Mesendoderm (in vitro differentiated cells): ENCODE measurements around the gene EPHB6.
A peak's percentile ranks its signal among the peaks of the same experiment; 100 is the strongest.

Source experiments
- DNase-seq: peaks from one replicate; pipeline ENCODE4 v3.0.0; 2013
- H2AK5ac ChIP-seq: 2 replicates; pipeline ENCODE4 v1.6.1; 2013; ENCODE audit warnings: low read length, inconsistent platforms
- H2BK120ac ChIP-seq: 2 replicates; pipeline ENCODE4 v1.6.1; 2013; ENCODE audit warnings: low read depth, mild to moderate bottlenecking, low read length, moderate library complexity, mixed read lengths
- H2BK15ac ChIP-seq: replicated peaks from 2 replicates; pipeline ENCODE4 v1.6.1; 2013; ENCODE audit warnings: low read depth, mild to moderate bottlenecking, moderate library complexity
- H2BK5ac ChIP-seq: 2 replicates; pipeline ENCODE4 v1.6.1; 2013; ENCODE audit warnings: low read length, inconsistent platforms
- H3K18ac ChIP-seq: 2 replicates; pipeline ENCODE4 v1.6.1; 2013; ENCODE audit warnings: mild to moderate bottlenecking, low read length, mixed read lengths
- H3K23ac ChIP-seq: one replicate; pipeline ENCODE4 v1.6.1; 2013; ENCODE audit warnings: low read length
- H3K27ac ChIP-seq: 2 replicates; pipeline ENCODE4 v1.5.1; 2013; ENCODE audit warnings: low read depth, mild to moderate bottlenecking, inconsistent platforms, low read length, moderate library complexity
- H3K27me3 ChIP-seq: 2 replicates; pipeline ENCODE4 v1.6.1; 2013; ENCODE audit warnings: low read length, control low read depth, mild to moderate bottlenecking, inconsistent platforms; ENCODE audit not compliant: insufficient read depth, poor library complexity
- H3K36me3 ChIP-seq: 2 replicates; pipeline ENCODE4 v1.6.1; 2013; ENCODE audit warnings: low read length, inconsistent platforms; ENCODE audit not compliant: control insufficient read depth, insufficient read depth
- H3K4ac ChIP-seq: one replicate; pipeline ENCODE4 v1.6.1; 2013; ENCODE audit warnings: low read depth, mild to moderate bottlenecking, low read length, moderate library complexity
- H3K4me1 ChIP-seq: 2 replicates; pipeline ENCODE4 v1.6.1; 2013; ENCODE audit warnings: low read depth, low read length, inconsistent platforms; ENCODE audit not compliant: control insufficient read depth
- H3K4me2 ChIP-seq: 2 replicates; pipeline ENCODE4 v1.6.1; 2013; ENCODE audit warnings: low read length
- H3K4me3 ChIP-seq: 2 replicates; pipeline ENCODE4 v1.5.1; 2013; ENCODE audit warnings: mild to moderate bottlenecking, low read length
- H3K56ac ChIP-seq: one replicate; pipeline ENCODE4 v1.6.1; 2013; ENCODE audit warnings: low read length
- H3K79me1 ChIP-seq: 2 replicates; pipeline ENCODE4 v1.6.1; 2013; ENCODE audit warnings: low read length, inconsistent platforms
- H3K79me2 ChIP-seq: 2 replicates; pipeline ENCODE4 v1.6.1; 2013; ENCODE audit warnings: mild to moderate bottlenecking, low read length; ENCODE audit not compliant: control insufficient read depth, insufficient read depth
- H3K9ac ChIP-seq: 2 replicates; pipeline ENCODE4 v1.6.1; 2013; ENCODE audit warnings: low read length, inconsistent platforms
- H4K5ac ChIP-seq: one replicate; pipeline ENCODE4 v1.6.1; 2013; ENCODE audit warnings: low read length
- H4K8ac ChIP-seq: one replicate; pipeline ENCODE4 v1.6.1; 2013; ENCODE audit warnings: low read depth, mild to moderate bottlenecking, control low read depth, low read length, moderate library complexity
- WGBS: extraction: QIAGEN DNeasy Blood & Tissue Kit; methylation state at CpG from one replicate; pipeline ENCODE4 v1.1.7; 2013; ENCODE audit warnings: low lambda C conversion rate, missing lambda C conversion rate; ENCODE audit not compliant: insufficient coverage; ENCODE audit errors: extremely low coverage; 5-methylcytosine and 5-hydroxymethylcytosine counted together

Gene EPHB6

GRCh38 chr7:142899661-142900060, 44.8 kb downstream of the EPHB6 start:
- no peak overlapping the region for H3K4me3 ChIP-seq
- WGBS: no CpG with 5 or more reads among the region's 3 CpGs
- H3K27me3 ChIP-seq: no peaks in the 10 kb centered on the region
- no peak overlapping the region for H2BK120ac ChIP-seq
- no peak overlapping the region for H2AK5ac ChIP-seq
- no peak overlapping the region for H2BK15ac ChIP-seq
- H3K4me1 ChIP-seq: peaks cover 3% of the 10 kb centered on the region
- H3K79me1 ChIP-seq: no peaks in the 10 kb centered on the region
- H3K23ac ChIP-seq: no peak overlapping the region
- no peak for DNase-seq
- H3K79me2 ChIP-seq: no peaks in the 10 kb centered on the region
- no peak overlapping the region for H3K9ac ChIP-seq
- no peak overlapping the region for H3K56ac ChIP-seq
- H3K27ac ChIP-seq: no peak overlapping the region
- H3K36me3 ChIP-seq: no peaks in the 10 kb centered on the region
- H2BK5ac ChIP-seq: no peak overlapping the region
- no peak overlapping the region for H3K4me2 ChIP-seq
- no peak overlapping the region for H3K18ac ChIP-seq
- no peak overlapping the region for H4K5ac ChIP-seq
- H3K4ac ChIP-seq: no peak overlapping the region
- H4K8ac ChIP-seq: no peak overlapping the region

DNA sequence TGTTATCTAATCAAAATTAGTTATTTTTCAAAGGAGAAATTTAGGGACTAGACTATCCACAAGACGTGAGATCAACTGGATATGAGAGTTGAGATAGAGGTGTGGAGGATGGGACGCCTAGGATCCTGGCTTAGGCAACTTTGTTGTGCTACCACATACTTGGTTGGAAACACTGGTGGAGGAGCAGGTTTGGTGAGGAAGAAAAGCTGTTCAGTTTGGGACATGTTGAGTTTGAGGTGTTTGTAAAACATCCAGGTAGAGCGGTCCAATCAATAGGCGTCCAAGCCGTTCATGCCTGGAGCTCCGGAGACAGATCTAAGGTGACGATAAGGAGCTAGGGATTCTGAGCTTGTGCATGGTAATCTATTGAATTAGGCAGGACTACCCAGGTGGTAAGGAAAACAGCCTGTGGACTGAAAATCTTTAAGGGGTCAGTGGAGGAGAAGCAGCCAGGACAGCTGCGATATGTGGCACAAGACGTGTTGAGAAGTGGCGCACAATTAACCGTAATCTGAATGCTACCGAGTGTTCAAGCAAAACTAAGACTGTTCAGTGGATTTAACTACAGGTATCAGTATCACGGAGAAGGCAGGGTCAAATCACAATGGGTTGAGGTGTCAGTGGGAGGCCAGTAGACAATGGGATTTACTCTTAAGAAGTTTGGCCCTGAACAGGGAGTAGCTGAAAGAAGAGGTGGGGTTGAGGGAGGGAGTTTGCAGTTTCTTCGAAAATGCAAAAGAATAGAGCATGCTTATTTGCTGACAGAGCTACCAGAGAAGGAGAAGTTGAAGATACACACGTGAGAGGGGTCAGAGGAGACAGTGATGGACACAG, 46.8 kb downstream of the EPHB6 start:
- no peak overlapping the region for H3K4me3 ChIP-seq
- DNase-seq: peak; percentile 25

GRCh38 chr7:142904128-142904527, 49.3 kb downstream of the EPHB6 start:
- DNase-seq: peak; percentile 11
- Histone ChIP-seq H3K79me2 (no peaks in the 10 kb centered on the region), H2BK5ac (no peak overlapping the region), H3K18ac (no peak overlapping the region), H3K27me3 (no peaks in the 10 kb centered on the region), H3K27ac (no peak overlapping the region), H3K4ac (no peak overlapping the region), H3K9ac (no peak overlapping the region), H2BK120ac (no peak overlapping the region), H3K23ac (no peak overlapping the region), H3K79me1 (no peaks in the 10 kb centered on the region), H2BK15ac (no peak overlapping the region), H4K5ac (no peak overlapping the region), H3K4me1 (no peaks in the 10 kb centered on the region), H3K56ac (no peak overlapping the region), H2AK5ac (no peak overlapping the region), H3K4me3 (no peak overlapping the region), H3K4me2 (no peak overlapping the region), H4K8ac (no peak overlapping the region), H3K36me3 (no peaks in the 10 kb centered on the region)

More for the DNA sequence above, 46.8 kb downstream of the EPHB6 start:
- Histone ChIP-seq H3K4me2 (no peak overlapping the region), H4K8ac (no peak overlapping the region), H3K4me1 (peaks cover 3% of the 10 kb centered on the region), H3K18ac (no peak overlapping the region), H3K79me2 (no peaks in the 10 kb centered on the region), H2BK5ac (no peak overlapping the region), H2AK5ac (no peak overlapping the region), H2BK120ac (no peak overlapping the region), H3K27me3 (no peaks in the 10 kb centered on the region), H2BK15ac (no peak overlapping the region), H3K36me3 (no peaks in the 10 kb centered on the region), H3K56ac (no peak overlapping the region), H3K27ac (no peak overlapping the region), H3K4ac (no peak overlapping the region), H3K79me1 (no peaks in the 10 kb centered on the region), H3K23ac (no peak overlapping the region), H3K9ac (no peak overlapping the region), H4K5ac (no peak overlapping the region)
- WGBS: no CpG with 5 or more reads among the region's 15 CpGs

DNA sequence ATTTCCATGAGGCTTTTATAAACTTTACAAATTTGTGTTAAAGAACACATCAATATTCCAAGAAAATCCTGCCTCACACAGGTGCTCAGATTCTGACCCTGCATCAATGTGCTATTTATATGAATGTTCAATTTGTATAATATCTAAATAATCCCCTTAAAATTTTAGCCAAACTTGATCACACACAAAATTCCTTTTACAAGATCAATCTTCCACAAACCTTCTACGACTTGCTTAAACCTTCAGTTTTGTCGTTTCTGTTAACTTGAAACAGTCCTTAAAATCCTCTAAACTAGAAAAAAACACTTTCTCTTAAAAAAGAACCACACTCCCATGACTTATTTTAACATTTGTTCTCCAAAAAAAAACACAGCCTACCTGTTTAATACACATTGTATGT, 50.9 kb downstream of the EPHB6 start:
- Histone ChIP-seq H3K27ac (no peak overlapping the region), H3K27me3 (no peaks in the 10 kb centered on the region), H2BK15ac (no peak overlapping the region), H4K8ac (no peak overlapping the region), H3K4me2 (no peak overlapping the region), H2BK120ac (no peak overlapping the region), H2AK5ac (no peak overlapping the region), H3K36me3 (no peaks in the 10 kb centered on the region), H4K5ac (no peak overlapping the region), H3K4me3 (no peak overlapping the region), H3K4me1 (no peaks in the 10 kb centered on the region), H3K23ac (no peak overlapping the region), H3K9ac (no peak overlapping the region), H3K56ac (no peak overlapping the region), H3K4ac (no peak overlapping the region), H3K18ac (no peak overlapping the region), H3K79me2 (no peaks in the 10 kb centered on the region), H2BK5ac (no peak overlapping the region), H3K79me1 (no peaks in the 10 kb centered on the region)
- DNase-seq: no peak
- WGBS: no CpG with 5 or more reads among the region's 2 CpGs

DNA sequence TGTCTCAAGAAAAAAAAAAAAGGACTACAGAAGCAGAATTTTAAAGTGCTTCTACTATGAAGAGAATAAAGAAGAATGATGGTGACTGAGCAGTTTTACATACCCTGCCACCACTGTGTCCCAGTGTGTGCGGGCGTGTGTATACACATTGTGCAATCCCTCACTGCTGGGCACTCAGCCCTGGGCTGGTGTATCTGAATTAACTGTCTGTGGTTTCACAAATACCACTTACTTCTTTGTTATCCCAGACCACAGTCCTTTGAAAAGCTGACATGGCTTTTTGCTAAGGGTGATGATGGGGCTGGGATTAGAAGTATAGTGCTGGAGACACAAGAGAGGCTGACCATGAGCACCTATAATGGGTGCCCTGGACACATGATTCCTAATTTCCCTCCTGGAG, 51.8 kb downstream of the EPHB6 start:
- H3K79me2 ChIP-seq: no peaks in the 10 kb centered on the region
- no peak for DNase-seq
- H3K23ac ChIP-seq: no peak overlapping the region
- H3K27me3 ChIP-seq: no peaks in the 10 kb centered on the region
- no peak overlapping the region for H2BK5ac ChIP-seq
- no peaks in the 10 kb centered on the region for H3K79me1 ChIP-seq
- no peak overlapping the region for H2AK5ac ChIP-seq
- H3K9ac ChIP-seq: no peak overlapping the region
- H3K4ac ChIP-seq: no peak overlapping the region
- H4K8ac ChIP-seq: no peak overlapping the region
- H3K4me3 ChIP-seq: no peak overlapping the region
- H3K18ac ChIP-seq: no peak overlapping the region
- no peak overlapping the region for H2BK120ac ChIP-seq
- H3K4me1 ChIP-seq: no peaks in the 10 kb centered on the region
- WGBS: no CpG with 5 or more reads among the region's 2 CpGs
- no peaks in the 10 kb centered on the region for H3K36me3 ChIP-seq
- no peak overlapping the region for H2BK15ac ChIP-seq
- no peak overlapping the region for H3K56ac ChIP-seq
- H4K5ac ChIP-seq: no peak overlapping the region
- no peak overlapping the region for H3K4me2 ChIP-seq
- no peak overlapping the region for H3K27ac ChIP-seq

- no peak for DNase-seq
- H3K56ac ChIP-seq: no peak overlapping the region
- H2AK5ac ChIP-seq: no peak overlapping the region
- no peaks in the 10 kb centered on the region for H3K27me3 ChIP-seq
- no peak overlapping the region for H3K9ac ChIP-seq
- no peak overlapping the region for H2BK5ac ChIP-seq
- no peak overlapping the region for H4K8ac ChIP-seq
- no peaks in the 10 kb centered on the region for H3K36me3 ChIP-seq
- H3K4ac ChIP-seq: no peak overlapping the region
- H2BK15ac ChIP-seq: no peak overlapping the region
- H3K4me1 ChIP-seq: no peaks in the 10 kb centered on the region
- no peak overlapping the region for H3K27ac ChIP-seq
- H3K4me3 ChIP-seq: no peak overlapping the region
- no CpG with 5 or more reads among the region's 11 CpGs for WGBS
- H3K79me1 ChIP-seq: no peaks in the 10 kb centered on the region
- H3K23ac ChIP-seq: no peak overlapping the region
- no peak overlapping the region for H2BK120ac ChIP-seq
- H3K79me2 ChIP-seq: no peaks in the 10 kb centered on the region
- no peak overlapping the region for H3K4me2 ChIP-seq
- H4K5ac ChIP-seq: no peak overlapping the region
- H3K18ac ChIP-seq: no peak overlapping the region
Measured at GRCh38 chr7:142908290-142908689, 53.4 kb downstream of the EPHB6 start.
